Measurements from ENCODE around the gene NECAB3.

NECAB3 gene

GRCh38 chr20:33696448-33696847 lies 22.2 kb upstream of the NECAB3 start:
- no peak for DNase-seq

GRCh38 chr20:33694639-33695012 lies 20.4 kb upstream of the NECAB3 start:
- no peak for DNase-seq

GRCh38 chr20:33693741-33694638 lies 19.8 kb upstream of the NECAB3 start:
- no peak for DNase-seq

DNA sequence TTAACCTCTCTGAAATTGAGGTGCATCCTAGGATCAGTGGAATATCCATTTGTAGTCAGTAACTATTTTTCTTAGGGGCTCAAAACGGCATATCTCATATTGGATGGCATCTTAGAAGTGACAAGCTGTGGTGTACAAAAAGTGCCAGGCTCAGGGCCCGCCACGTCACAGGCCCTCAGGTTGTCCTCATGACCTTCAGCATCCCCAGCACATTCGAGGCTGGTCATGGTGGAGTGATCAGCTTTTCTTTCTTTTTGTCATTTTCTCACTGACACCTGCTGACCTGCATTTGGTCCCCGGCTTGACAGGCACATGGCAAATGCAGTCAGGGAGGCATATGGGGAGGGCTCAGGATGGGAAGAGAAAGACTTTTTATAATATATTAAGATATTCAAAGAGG lies 19.1 kb upstream of the NECAB3 start:
- no peak for DNase-seq

DNA sequence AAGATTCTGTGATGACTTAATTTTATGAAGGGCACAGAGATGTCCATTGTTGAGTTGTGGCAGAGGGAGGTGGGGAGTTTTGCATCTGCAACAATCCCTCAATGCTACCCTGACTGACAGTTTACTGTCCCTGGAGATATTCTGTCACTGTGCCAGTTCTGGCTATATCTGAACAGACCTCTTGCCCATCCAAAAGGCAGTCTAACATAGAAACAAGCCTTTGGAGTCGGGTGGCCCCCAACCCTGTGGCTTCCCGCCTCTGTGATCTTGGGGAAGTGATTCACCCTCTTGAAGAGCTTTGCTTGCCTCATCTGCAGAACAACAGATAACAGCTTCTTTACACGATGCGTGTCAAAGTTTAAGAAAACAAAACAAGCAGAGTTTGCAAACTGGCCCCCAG lies 15.7 kb upstream of the NECAB3 start:
- peak; percentile 47 for DNase-seq

DNA sequence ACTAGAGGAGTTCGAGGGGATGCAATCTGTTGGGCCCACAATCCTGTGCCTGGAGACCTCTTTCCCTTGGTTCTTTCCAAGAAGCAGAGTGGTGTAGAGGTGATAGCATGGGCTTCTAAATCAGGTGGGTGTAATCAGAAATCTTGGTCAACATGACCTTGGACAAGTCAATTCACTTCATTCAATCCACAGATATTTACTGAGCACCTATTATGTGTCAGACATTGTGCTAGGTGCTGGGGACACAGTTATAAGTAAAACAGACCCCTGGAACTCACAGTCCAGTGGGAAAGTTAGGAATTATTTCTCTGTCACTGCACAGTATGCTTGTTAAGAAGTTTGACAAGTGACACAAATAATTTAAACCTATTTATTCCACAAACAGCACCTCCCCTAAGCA lies 15.3 kb upstream of the NECAB3 start:
- no peak for DNase-seq

DNA sequence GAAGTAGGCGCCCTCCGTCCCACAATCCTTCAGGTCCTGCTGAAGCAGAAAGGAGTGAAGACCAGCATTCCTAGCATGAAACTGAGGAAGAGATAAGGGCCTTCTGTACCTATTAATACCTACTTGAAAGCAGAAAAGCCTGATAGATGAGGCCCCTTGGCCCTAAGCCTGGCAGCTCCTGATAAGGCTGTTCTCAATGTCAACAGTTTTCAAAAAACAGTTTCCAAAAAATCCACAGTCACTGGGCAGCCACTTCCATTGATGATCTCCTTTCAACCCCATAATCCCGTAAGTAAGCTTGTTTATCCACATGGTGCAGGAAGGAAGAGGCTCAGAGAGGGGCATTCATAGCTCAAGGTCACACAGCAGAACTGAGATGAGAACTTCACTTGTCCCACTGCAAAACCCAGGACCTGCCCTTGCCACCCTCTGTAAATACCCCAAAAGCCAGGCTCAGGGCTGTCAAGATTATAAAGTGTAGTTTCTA lies 14.8 kb upstream of the NECAB3 start:
- DNase-seq: no peak

DNA sequence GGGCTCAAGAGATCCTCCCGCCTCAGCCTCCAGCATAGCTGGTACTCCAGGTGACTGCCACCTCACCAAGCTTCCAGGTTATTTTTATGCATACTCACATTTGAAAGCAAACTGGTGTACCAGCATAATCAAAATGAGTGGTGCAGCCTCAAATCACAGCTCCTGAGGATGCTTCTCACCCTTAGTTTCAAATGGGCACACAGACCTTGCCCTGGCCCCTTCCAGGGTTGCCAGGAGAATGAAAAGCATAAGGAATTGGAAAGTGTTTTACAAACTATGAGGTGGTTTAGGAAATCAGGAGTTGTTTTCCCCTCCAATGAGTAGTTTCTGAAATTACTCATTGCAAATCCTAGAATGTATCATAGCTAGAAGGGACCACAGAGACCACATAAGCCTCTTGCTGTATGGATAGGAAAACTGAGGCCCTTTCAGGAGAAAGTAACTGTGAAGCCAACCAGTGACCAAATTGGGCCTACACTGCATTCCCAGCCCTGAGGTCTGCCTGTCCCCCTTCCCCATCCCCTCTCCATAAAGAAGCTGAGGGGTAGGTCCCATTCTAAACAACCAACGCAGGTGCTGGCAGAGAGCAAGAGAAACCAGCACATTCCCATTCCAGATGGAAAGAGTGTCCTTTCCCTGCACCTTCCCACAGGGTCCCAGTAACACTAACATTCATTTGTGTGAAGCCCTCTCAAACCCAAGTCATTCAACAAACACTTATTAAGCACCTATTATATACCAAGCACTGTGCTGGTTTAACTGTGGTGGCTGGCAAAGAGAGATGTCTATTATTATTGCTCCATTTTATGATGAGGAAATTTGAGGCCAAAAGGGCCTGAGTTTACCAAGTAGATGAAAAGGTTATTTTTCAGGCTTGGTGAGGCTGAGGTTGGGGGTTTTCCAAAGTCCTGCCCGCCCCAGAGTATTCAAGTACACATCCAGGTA lies 14.0 kb upstream of the NECAB3 start:
- DNase-seq: no peak

DNA sequence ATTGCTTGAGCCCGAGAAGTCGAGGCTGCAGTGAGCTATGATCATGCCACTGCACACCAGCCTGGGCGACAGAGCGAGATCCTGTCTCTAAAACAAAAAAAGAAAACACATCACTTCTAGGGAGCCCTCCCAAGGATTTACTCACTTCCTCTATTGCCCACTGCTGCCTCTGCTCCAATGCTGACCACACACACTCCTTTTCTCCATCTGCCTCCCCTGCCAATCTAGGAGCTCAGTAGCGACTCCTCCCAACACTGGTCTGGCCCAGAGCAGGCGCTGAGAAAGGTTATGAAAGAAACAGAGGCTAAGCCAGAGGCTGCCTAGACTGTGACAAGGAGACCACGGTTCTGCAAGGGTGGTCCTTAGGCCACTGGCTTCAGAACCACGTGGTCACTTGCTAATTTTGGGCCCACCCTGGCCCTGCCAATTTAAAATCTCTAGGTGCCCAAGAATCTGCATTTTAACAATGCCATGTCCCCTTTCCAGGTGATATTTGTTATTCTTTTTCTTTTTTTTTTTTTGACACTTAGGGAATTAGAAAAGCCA lies 13.2 kb upstream of the NECAB3 start:
- DNase-seq: no peak

DNA sequence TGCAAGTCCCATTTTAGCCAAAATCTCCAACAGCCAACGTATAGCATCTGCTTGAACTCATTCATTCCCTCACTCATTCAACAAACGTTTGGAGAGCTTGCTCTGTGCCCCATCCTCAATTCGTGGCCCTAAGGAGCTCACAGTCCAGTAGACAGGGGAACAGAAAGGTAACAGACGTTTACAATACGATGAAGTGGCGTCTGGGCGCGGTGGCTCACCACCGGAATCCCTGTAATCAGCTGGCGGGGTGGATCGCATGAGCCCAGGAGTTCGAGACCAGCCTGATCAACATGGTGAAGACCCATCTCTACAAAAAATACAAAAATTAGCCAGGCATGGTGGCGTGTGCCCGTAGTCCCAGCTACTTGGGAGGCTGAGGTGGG lies 12.7 kb upstream of the NECAB3 start:
- DNase-seq: no peak

DNA sequence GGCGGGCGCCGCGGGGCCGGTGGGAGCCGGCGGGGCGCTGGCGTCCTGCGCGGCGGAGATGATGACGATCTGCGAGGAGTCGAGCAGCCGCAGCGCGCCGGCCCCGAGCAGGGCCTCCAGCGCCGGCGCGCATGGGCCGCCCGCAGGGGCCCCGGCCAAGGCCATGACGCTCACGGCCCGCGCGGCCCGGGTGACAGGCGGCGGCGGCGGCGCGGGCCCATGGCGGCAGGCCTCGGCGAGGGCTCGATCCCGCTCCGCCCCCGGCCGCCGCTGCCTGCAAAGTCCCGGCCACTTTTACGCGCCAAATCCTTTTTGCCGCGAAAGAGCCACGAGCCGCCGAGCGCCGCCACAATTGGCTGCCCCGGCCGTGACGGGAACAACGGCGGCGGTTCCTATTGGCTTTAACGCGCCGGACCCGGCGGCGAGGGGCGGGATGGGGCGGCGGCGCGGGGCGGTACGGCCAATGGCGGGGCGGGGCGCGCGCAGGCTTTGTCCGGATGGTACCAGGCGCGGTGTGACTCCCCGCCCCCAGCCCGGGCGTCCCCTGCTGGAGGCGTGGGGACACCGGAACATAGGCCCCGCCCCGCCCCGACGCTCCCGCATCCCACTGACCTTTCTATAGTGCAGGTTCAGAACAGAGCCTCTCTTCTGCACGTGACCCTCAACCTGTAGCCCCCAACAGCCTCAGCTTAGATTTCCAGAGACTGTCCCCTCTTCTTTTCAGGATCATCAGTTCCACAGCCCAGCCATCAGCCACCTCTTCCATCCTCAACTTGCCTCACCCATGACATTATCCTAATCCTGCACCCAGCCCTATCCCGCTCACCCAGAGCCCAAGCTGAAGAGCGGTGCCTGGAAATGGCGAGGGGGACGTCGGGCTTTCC lies 12.1 kb upstream of the NECAB3 start, which contains the start of gene E2F1:
TSS of gene E2F1 (minus strand) at position 286 of the 884 bp plus-strand sequence. CDS start at position 165, 121 bp downstream.
- DNase-seq: peak; percentile 91

- DNase-seq: no peak
Measured at GRCh38 chr20:33685328-33686099, 11.3 kb upstream of the NECAB3 start.

DNA sequence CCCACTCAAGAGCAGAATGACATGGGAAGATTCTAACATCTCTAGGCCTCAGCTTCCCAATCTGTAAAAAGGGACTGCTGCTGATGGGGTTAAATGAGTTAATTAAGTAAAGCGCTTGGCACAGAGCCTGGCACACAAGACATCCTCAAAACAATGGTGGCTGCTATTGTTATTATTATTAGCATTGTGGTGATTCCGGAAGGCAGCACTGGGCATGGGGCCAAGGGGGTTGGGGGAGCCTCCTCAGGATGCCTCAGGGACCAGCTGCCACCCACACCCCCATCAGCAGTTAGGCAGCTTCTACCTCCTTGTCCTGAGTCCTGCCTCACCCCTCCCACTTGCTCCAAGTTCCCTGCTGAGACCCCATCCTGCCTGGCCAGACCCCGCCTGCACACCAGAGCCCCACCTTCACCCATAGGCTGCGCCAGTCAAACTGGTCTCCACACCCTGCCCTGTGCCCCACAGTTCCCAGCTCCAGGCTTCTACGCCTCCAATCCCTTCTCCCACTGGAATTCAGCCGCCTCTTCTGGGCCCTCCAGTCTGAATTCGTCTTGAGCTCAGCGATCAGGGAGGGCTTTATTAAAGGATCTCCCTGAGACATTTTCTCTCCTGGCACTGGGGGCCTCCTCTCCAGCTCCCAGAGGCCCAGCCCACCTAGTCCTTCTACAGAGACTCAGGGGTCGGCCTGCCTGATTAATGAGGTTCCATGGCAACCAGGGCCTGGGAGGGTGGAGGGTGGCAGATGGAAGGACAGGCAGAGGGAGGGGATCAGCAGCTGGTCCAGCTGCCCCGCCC lies 10.5 kb upstream of the NECAB3 start:
- no peak for DNase-seq

DNA sequence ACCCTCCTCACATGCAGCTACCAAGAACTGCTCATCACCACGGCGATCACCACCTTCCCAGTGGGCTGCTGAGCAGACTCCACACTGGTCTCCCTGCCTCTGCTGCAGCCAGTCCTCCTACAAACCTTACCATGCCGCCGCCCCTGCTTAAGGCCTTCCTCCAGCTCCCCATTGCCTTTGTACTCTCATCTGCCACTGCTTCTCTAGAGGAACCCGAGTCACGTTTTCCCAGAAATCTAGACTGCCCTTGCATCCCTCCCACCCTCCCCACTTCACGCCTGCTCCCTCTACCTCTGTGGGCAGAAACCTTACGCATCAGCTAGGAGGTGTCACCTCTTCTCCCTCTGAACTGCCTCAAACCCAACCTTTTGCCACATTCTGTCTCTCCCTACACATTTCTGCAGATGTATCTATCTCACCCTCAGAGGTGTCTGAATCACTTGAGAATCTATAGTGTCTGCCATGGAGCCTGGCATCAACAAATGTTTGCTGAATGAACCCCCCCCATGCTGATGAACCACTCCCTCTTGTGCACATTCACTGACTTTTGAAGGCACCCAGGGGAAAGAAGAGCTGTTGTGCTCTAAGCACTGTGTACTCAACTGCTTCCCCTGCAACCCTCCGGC lies 7.6 kb upstream of the NECAB3 start:
- DNase-seq: no peak

DNA sequence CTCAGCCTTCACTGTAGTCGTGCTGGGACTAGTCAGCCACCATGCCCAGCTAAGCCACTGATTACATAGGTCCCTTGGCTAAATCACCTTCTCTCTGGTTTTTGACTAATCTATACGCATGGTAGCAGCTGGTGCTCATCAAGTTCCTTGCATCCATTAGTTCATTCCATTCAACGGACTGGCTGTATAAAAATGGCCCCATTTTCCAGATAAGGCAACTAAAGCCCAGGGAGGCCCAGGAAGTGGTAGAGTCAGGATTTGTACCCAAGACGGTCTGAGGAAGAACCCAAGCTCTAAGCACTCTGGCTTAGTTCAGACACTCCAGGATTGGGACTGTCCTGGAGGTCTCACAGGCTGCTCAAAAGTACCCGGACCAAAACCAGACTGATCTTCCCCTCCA lies 7.1 kb upstream of the NECAB3 start:
- no peak for DNase-seq

- no peak for DNase-seq
Measured at GRCh38 chr20:33680686-33681085, 6.5 kb upstream of the NECAB3 start.

DNA sequence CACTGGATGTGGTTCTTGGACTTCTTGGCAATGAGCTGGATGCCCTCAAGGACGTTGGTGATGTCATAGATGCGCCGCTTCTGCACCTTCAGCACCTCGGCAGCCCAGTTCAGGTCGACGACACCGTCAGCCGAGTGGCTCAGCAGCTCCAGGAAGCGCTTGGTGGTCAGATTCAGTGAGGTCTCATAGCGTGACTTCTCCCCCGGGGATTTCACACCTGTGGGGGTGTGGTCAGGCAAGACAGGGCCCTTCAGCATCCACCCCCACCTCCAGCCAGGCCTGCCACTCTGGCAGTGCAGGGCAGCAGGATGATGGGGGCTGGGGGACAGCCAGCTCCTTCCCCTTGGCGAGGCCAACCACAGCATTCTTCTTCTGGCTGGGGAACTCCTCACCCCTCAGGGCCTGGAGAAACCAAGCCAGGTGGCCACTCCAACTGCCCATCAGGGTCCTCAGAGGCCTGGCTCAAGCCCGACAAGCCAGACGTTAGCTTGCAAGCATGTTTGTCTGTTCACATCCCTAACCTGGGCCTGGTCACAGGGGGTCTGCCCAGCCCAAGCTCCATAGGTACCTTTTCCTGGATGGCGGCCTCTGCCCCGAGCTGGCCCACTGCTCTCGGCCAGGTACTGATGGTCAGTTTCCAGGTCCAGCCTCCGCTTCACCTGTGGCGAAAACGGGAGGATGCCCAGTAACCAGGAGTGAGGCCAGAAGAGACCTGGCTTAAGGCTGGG lies 5.7 kb upstream of the NECAB3 start:
- peak; percentile 35 for DNase-seq

DNA sequence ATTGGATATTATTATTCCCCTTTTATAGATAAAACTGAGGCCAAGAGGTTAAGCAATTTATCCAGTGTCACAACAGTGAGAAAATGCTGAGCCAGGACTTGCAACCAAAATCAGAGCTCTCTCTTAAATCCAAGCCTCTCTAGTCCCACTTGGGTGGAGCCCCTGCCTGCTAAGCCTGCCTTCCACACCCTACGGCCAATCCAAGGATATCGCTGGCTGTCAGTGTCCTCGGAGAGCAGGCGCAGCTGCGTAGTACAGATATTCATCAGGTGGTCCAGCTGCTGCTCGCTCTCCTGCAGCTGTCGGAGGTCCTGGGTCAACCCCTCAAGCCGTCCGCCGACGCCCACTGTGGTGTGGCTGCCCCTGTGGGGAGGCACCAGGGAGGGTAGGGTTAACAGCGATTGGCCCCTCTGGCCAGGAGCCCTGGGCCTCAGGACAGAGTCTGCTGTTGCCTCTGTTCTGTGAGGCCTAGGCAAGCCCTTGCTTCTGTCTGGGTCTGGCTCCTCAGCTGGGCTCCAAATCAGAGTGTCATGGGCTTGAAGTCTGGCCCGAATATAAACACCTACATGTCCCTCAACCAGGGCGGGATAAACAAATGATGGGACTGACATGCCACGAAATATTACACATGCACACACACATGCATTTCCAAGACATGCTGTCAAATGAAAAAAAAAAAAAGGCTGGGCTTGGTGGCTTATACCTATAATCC lies 3.9 kb upstream of the NECAB3 start:
- DNase-seq: no peak

All from central memory CD4-positive, alpha-beta T cell (primary cell).